Stimulated activated CD4-positive, alpha-beta T cell treated with anti-CD3 and anti-CD28 coated beads, Interleukin-15, amount 100 ng/mL, for 48 hours (primary cell): ENCODE measurements around the gene FRY.

Experiments used
- DNase-seq, 2 donors: peaks; one replicate each; pipeline ENCODE4 v3.0.0-alpha.2; 2020; ENCODE audit warnings: low read depth in 2 of 2

FRY gene

DNA sequence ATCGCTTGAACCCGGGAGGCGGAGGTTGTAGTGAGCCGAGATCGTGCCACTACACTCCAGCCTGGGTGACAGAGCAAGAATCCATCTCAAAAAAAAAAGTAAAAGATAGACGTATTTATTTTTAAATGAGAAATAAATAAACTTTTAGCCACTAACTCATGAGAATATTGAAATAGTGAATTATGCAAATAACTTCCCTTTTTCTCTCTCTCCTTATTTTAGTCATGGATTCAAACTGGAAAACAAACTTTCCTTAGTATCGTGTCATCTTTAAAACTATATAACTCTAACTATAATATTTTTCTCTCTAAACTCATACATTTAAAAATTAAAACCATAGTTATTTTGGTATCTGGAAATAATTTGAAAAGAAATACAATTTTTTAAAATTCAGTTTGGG is 96.1 kb downstream of the FRY start:
- no peak for DNase-seq

GRCh38 chr13:32134241-32135055 is 102.9 kb downstream of the FRY start:
- no peak for DNase-seq

- DNase-seq, result no peak
Observed at GRCh38 chr13:32135056-32135390, 103.4 kb downstream of the FRY start.

DNA sequence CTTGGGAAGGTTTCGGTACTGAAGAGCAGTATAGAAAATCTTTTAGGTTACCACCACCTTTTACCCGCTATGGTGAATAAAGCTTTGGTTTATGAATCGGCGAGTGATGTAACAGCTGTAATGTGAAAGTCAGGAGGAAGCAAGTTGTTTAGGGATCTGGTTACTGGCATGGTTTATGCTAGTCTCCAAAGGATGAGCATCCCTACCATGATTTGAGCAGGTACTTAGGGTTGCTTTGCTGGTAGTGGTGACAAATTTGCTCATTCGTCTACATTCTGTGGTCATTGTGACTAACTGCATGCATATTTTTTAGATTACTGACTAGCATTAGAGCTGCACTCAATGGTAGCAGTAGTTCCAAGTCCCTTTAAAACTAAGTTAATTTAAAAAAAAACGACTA is 104.1 kb downstream of the FRY start:
- DNase-seq, result no peak

- no peak for DNase-seq
Observed at GRCh38 chr13:32136061-32136460, 104.5 kb downstream of the FRY start.

DNA sequence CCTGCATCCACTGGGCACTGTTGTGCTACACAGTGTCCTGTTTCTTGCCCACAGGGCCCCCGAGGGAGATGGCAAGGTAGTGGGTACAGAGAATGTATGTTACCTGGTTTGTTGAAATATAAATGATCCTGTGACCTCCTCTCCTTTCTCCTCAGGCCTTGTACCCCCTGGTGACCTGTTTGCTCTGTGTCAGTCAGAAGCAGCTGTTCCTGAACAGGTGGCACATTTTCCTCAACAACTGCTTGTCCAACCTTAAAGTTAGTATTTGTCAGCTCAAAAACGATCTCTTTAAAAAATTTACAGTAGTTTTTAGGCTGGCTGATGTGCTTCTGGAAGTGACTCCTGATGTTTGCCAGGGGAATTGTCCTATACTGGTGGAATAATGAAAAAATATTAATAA is 105.1 kb downstream of the FRY start:
- DNase-seq, result no peak

DNA sequence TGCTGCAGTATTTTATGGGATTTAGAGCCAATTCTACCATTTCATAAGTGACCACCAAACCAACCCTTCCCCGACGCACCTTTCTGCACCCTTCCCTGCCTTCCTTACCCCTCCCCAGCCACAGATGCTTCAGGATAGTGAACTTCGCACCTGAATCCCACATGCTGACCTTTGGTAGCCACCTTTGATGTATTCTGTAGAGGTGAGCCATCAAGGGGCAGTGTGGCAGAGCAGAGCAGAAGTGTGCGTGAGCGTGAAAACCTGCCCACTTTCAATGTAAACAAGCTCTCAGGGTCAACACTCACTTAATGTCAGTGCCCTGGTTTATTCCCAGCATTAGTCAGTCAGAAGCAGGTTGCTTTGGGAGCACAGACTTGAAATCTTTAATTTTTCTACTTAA is 107.7 kb downstream of the FRY start:
- no peak for DNase-seq

GRCh38 chr13:32140109-32140508 is 108.5 kb downstream of the FRY start:
- DNase-seq, result no peak

DNA sequence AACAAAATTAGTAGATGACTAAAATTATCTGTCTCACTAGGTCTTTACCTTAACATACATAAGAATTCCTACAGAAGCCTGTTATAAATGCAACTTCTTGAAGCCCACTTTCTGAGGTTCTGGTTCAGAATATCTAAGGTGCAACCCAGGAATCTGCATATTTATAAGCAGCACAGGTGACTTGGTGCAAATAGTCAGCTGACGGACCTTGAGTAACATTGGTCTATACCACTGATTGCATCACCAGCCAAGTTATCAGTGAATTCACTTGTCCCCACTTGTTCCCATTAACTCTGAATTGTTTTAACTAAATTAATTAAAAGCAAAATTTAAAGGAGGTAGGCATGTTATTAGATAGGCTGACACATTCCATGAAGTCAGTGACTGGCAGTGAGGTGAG is 109.9 kb downstream of the FRY start:
- no peak for DNase-seq

- no peak for DNase-seq
Observed at GRCh38 chr13:32142115-32142514, 110.5 kb downstream of the FRY start.

DNA sequence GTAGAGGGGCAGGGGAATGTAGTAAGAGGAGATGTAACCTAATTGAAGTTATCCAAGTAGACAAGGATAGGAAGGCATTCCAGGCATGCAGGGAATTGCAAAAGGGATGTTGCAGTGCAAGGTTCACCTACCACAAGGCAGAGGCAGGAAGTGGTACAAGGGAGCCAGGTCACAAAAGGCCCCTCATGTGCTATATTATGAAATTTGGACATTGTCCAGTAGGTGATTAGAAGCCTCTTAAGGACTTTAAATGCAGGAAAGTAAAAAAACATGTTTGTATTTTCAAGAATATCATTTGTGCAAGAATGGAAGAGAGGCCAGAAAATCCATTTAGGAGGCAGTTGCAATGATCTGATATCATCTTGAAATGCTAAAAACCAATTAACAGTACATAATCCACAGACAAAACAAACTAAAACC is 111.4 kb downstream of the FRY start:
- no peak for DNase-seq

GRCh38 chr13:32147193-32147592 is 115.6 kb downstream of the FRY start:
- no peak for DNase-seq

- DNase-seq, result no peak
Observed at GRCh38 chr13:32147976-32148375, 116.4 kb downstream of the FRY start.

- no peak for DNase-seq
Observed at GRCh38 chr13:32150239-32150638, 118.7 kb downstream of the FRY start.

DNA sequence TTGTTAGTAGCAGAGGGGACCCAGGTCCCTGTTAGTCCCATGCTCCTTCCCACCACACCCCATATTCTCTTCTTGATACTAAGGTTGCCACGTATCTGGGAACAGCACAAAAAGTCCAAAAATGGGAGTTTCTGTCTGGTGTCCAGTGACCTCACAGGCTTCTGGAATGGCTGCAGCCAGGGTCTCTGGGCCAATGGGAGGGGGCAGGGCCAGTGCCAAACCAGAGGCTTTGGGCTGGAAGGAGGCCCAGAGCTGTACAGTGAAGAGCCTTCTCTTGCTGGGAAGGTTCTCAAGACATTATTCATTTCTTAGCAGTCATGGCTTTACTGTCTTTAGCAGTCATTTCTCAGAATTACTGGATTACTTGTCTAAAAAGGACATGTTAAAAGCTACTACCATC is 119.2 kb downstream of the FRY start:
- no peak for DNase-seq

DNA sequence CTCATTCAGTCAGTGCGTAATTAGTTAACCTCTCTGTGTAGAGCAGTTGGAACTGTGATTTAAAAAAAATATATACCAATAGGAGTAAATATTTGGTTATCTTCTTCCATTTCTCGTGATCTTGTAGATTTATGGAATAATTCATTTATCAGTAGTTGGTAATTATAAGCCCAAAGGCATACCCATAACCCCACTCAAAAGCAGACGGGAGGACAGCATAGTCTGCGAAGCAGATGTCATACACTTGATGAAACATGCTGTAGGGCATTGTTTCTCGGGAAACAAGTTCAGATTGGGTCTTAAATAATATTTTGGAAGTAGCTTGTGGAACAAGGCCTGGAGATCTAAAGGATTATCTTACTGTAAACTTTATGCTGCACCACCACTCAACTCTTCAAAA is 119.7 kb downstream of the FRY start:
- no peak for DNase-seq

DNA sequence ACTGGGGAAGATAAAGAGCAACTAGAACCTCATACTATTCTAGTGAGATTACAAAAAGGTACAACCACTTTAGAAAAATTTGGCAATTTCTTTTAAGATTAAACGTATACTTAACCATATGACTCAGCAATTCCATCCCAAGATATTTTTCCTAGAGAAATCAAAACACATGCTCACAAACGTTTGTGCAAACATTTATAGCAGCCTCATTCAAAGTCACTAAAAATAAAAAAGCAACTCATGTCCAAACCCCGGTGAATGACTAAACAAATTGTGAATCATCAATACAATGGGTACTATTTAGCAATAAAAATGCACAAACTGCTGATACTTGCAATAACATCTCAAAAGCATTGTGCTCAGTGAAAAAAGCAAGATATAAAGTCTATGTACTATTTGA is 121.5 kb downstream of the FRY start:
- no peak for DNase-seq

DNA sequence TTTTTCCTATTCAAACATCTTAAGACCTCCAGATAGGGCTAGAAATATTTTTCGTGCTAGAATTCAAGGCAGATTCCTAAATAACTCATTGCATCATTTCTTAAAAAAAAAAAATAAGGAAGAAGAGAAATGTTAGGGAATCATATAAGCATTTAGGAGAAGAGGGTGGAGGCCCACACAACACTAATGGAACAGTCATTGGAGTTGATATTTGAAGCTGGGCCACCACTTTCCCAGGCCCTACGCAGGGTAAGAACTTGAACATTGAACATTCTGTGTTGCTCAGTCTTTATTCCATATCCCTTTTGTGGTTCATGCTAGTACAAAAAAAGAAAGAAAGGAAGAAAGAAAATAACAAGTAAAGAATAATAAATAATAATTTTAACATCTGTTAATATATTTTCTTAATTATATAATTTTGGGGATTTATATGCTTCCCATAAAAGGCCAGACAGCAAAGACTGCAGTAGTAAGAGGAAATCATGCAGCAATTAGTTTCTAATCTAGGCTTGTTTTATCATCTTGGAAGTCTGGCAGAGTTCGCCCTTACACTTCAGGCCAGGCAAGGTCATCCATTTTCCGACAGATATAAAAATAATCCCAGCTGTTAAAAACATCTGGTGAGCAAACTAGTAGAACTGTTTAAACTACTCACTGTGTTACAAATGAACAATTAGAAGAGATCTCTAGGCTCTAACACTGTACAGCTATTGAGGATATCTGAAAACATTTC is 127.7 kb downstream of the FRY start:
- DNase-seq, result no peak

GRCh38 chr13:32162395-32163005 is 130.9 kb downstream of the FRY start:
- DNase-seq, result no peak

- DNase-seq, result no peak
Observed at GRCh38 chr13:32164622-32165268, 133.2 kb downstream of the FRY start.

DNA sequence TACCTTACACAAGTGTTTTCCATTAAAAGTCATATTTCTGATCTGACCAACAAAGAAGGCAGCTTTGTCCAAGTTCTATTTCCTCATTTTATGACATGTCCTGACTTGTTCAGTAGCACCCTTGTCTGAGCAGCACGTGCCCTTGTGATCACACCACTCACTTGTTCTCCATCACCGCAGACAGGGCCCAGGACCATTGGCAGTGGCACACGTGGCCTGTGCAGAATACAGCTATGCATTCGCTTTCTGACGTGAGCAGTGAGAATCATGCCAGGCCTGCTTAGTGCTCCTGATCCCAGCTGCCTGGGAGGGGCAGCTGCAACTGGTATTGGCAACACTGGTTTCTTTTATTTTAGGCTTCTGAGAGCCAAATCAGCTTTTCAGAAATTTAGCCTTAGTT is 134.2 kb downstream of the FRY start:
- DNase-seq, result no peak

DNA sequence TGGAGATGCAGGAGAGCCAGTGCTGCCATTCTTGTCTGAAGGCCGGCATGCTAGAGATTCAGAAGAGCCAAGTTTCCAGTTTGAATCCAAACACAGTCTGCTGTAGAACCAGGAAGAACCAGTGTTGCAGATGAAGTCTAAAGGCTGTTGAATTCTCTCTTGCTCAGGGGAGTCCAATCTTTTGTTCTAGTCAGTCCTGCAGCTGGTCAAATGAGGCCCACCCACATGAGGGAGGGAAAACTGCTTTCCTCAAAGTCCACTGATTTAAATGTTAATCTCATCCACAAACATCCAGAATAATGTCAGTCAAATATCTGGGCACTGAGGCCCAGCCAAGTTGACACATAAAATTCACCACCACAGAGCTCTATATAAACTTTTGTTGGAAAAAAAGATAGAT is 136.6 kb downstream of the FRY start:
- no peak for DNase-seq

DNA sequence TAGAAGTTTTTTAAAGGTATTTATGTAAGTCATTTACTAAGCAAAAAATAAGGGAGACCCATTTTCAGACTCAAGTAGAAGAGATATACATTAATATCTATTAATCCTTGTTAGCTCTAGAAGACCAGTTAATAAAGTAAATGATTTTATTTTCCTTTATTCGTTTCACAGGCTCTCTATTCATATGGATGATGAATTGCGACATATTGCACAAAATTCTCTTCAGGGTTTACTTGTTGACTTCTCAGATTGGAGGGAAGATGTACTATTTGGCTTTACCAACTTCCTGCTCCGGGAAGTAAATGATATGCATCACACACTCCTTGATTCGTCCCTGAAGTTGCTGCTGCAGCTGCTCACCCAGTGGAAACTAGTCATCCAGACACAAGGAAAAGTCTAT is 139.3 kb downstream of the FRY start:
- DNase-seq, result no peak
